Neural cell (in vitro differentiated cells): ENCODE measurements around the gene TCEAL7. TPM values are rescaled to one million over a fixed set of nuclear protein-coding genes. Genes with fewer than 3 reads are reported as not detected.

ENCODE experiments used
- H2AFZ ChIP-seq: fragments of 200-600, 300-800 bp; sonication (generic), shearing (Covaris generic); 2 replicates; pipeline ENCODE4 v1.6.0; 2014; ENCODE audit warnings: low read depth, mild to moderate bottlenecking, antibody characterized with exemption, low read length, moderate library complexity
- H3F3A ChIP-seq: fragments of 200-600 bp; shearing (Covaris generic); 2 replicates; pipeline ENCODE4 v1.6.1; 2016; ENCODE audit warnings: mild to moderate bottlenecking, moderate library complexity, mixed read lengths, antibody characterized with exemption, low read length; ENCODE audit not compliant: insufficient read depth, poor library complexity, severe bottlenecking
- H3K27ac ChIP-seq: fragments of 200-600, 300-800 bp; sonication (generic), shearing (Covaris generic); 2 replicates; pipeline ENCODE4 v1.5.1; 2014; ENCODE audit warnings: mild to moderate bottlenecking, low read length, moderate library complexity
- H3K27me3 ChIP-seq: fragments of 300-800, 200-600 bp; sonication (generic), shearing (Covaris generic); 2 replicates; pipeline ENCODE4 v1.6.0; 2014; ENCODE audit warnings: mild to moderate bottlenecking, low read depth, low read length, moderate library complexity; ENCODE audit not compliant: insufficient read depth
- H3K36me3 ChIP-seq: fragments of 300-800, 200-600 bp; sonication (generic), shearing (Covaris generic); 2 replicates; pipeline ENCODE4 v1.5.1; 2014; ENCODE audit warnings: mild to moderate bottlenecking, antibody characterized with exemption, low read length, moderate library complexity; ENCODE audit not compliant: insufficient read depth
- H3K4me2 ChIP-seq: fragments of 300-800, 200-600 bp; sonication (generic), shearing (Covaris generic); 2 replicates; pipeline ENCODE4 v1.6.0; 2014; ENCODE audit warnings: mild to moderate bottlenecking, low read length
- H3K4me3 ChIP-seq: fragments of 300-800, 200-600 bp; sonication (generic), shearing (Covaris generic); 2 replicates; pipeline ENCODE4 v1.5.1; 2014; ENCODE audit warnings: mild to moderate bottlenecking, low read length, moderate library complexity
- H3K79me2 ChIP-seq: fragments of 200-600 bp; shearing (Covaris generic); replicated peaks from 2 replicates; pipeline ENCODE4 v1.6.0; 2014; ENCODE audit warnings: mild to moderate bottlenecking, low read length, moderate library complexity; ENCODE audit not compliant: insufficient read depth
- H3K9ac ChIP-seq: fragments of 300-800, 200-600 bp; sonication (generic), shearing (Covaris generic); 2 replicates; pipeline ENCODE4 v1.6.1; 2016; ENCODE audit warnings: mild to moderate bottlenecking, low read length, mixed read lengths
- H3K9me2 ChIP-seq: fragments of 200-600 bp; shearing (Covaris generic); 2 replicates; pipeline ENCODE4 v1.6.1; 2016; ENCODE audit warnings: mild to moderate bottlenecking, low read length, mixed read lengths; ENCODE audit not compliant: insufficient read depth
- H3K9me3 ChIP-seq: fragments of 200-600, 300-800 bp; sonication (generic), shearing (Covaris generic); 2 replicates; pipeline ENCODE4 v1.6.1; 2016; ENCODE audit warnings: mild to moderate bottlenecking, mixed run types, low read length, moderate library complexity, mixed read lengths
- H4K20me1 ChIP-seq: fragments of 200-600 bp; shearing (Covaris generic); 2 replicates; pipeline ENCODE4 v1.6.1; 2016; ENCODE audit warnings: mild to moderate bottlenecking, mixed run types; ENCODE audit not compliant: insufficient read depth
- CTCF ChIP-seq: fragments of 450-650 bp; IDR thresholded peaks from 2 replicates; pipeline ENCODE4 v1.5.1; 2014; ENCODE audit warnings: antibody characterized with exemption, mild to moderate bottlenecking, moderate library complexity; ENCODE audit not compliant: poor library complexity, severe bottlenecking
- EP300 ChIP-seq: fragments of 450-650 bp; conservative IDR thresholded peaks from 2 replicates; pipeline ENCODE4 v1.6.1; 2014; ENCODE audit warnings: antibody characterized with exemption, mild to moderate bottlenecking, moderate library complexity; ENCODE audit not compliant: poor library complexity, severe bottlenecking
- EZH2 ChIP-seq: fragments of 200-600, 300-800 bp; shearing (Covaris generic), sonication (generic); IDR thresholded peaks from 2 replicates; pipeline ENCODE4 v1.6.1; 2014; ENCODE audit warnings: antibody characterized with exemption, low read length, borderline replicate concordance, mild to moderate bottlenecking; ENCODE audit not compliant: insufficient read depth, poor library complexity, severe bottlenecking
- MXI1 ChIP-seq: fragments of 450-650 bp; conservative IDR thresholded peaks from 2 replicates; pipeline ENCODE4 v1.6.1; 2014; ENCODE audit warnings: antibody characterized with exemption, mild to moderate bottlenecking; ENCODE audit not compliant: poor library complexity, severe bottlenecking
- POLR2AphosphoS5 ChIP-seq: IDR thresholded peaks from 2 replicates; pipeline ENCODE4 v1.6.1; 2012
- RAD21 ChIP-seq: fragments of 450-650 bp; conservative IDR thresholded peaks from 2 replicates; pipeline ENCODE4 v1.6.1; 2014; ENCODE audit warnings: antibody characterized with exemption, mild to moderate bottlenecking, moderate library complexity
- REST ChIP-seq: IDR thresholded peaks from 2 replicates; pipeline ENCODE4 v1.6.1; 2012; ENCODE audit warnings: borderline replicate concordance
- SMC3 ChIP-seq: fragments of 450-650 bp; conservative IDR thresholded peaks from 2 replicates; pipeline ENCODE4 v1.6.1; 2014; ENCODE audit warnings: antibody characterized with exemption, mild to moderate bottlenecking, moderate library complexity; ENCODE audit not compliant: poor library complexity
- TAF1 ChIP-seq: IDR thresholded peaks from 2 replicates; pipeline ENCODE4 v1.6.1; 2012; ENCODE audit warnings: low read depth
- polyA plus RNA-seq: library from polyadenylated mRNA; depleted of rRNA; stranded (reverse); fragments of >200 nt; gene quantifications from 2 replicates; pipeline ENCODE4 v1.2.3, GENCODE V29; 2014

TCEAL7 gene
- polyA plus RNA-seq, 1 donor from 2014 or later = 203 TPM

GRCh38 chrX:103347682-103348397, 17.8 kb downstream of the TCEAL7 start:
- Histone ChIP-seq H3K9me2 (no peaks in the 10 kb centered on the region), H3K9ac (no peak overlapping the region), H3K27me3 (no peaks in the 10 kb centered on the region), H2AFZ (no peak overlapping the region), H3K27ac (no peak overlapping the region), H3K79me2 (no peaks in the 10 kb centered on the region), H3K9me3 (no peaks in the 10 kb centered on the region), H4K20me1 (no peaks in the 10 kb centered on the region), H3K4me2 (no peak overlapping the region), H3K36me3 (no peaks in the 10 kb centered on the region), H3K4me3 (no peak overlapping the region), H3F3A (no peaks in the 10 kb centered on the region)
- no peak for TF ChIP-seq MXI1
- TF ChIP-seq EZH2 = no peak
- no peak for TF ChIP-seq CTCF
- TF ChIP-seq SMC3 = no peak
- no peak for TF ChIP-seq TAF1
- TF ChIP-seq REST = no peak
- TF ChIP-seq POLR2AphosphoS5 = no peak
- no peak for TF ChIP-seq EP300
- no peak for TF ChIP-seq RAD21

GRCh38 chrX:103356130-103356798, 26.2 kb downstream of the TCEAL7 start, which contains the start of gene TCEAL9:
Gene TCEAL9, plus strand, starts transcription at chrX:103356506. Its CDS starts 1,179 bp downstream, at chrX:103357685.
- H3K4me3 ChIP-seq = peak within 1 kb of the TSS; percentile 79
- no peaks in the 10 kb centered on the region for H4K20me1 ChIP-seq
- no peaks in the 10 kb centered on the region for H3K9me3 ChIP-seq
- TF ChIP-seq SMC3 (no peak), REST (peak; percentile 80), MXI1 (peak; percentile 29), POLR2AphosphoS5 (peak; percentile 94), TAF1 (peak; percentile 32), EP300 (no peak), CTCF (no peak)
- no peaks in the 10 kb centered on the region for H3K36me3 ChIP-seq
- no peaks in the 10 kb centered on the region for H3K9me2 ChIP-seq
- no peaks in the 10 kb centered on the region for H3F3A ChIP-seq
- peak within 1 kb of the TSS; percentile 84 for H3K27ac ChIP-seq
- H3K27me3 ChIP-seq = no peaks in the 10 kb centered on the region
- peak within 1 kb of the TSS; percentile 73 for H3K4me2 ChIP-seq
- H2AFZ ChIP-seq = peak within 1 kb of the TSS; percentile 4
- peak within 1 kb of the TSS; percentile 90 for H3K9ac ChIP-seq
- H3K79me2 ChIP-seq = peaks cover 4% of the 10 kb centered on the region
